Retinal pigment epithelial cell (primary cell): ENCODE results near the gene SH3RF3.

Source experiments
- DNase-seq: peaks from one replicate; pipeline ENCODE4 v3.0.0-alpha.2; 2010; ENCODE audit warnings: low read depth
- H3K4me3 ChIP-seq: 2 replicates; pipeline ENCODE4 v1.5.1; 2011; ENCODE audit warnings: mild to moderate bottlenecking, low read length, control low read depth, moderate library complexity
- TF ChIP-seq, protein P1 (sequence below): conservative IDR thresholded peaks from 2 replicates; pipeline ENCODE4 v1.5.1; 2011; ENCODE audit warnings: low read depth, low read length, control low read depth, inconsistent platforms

The SH3RF3 gene

DNA sequence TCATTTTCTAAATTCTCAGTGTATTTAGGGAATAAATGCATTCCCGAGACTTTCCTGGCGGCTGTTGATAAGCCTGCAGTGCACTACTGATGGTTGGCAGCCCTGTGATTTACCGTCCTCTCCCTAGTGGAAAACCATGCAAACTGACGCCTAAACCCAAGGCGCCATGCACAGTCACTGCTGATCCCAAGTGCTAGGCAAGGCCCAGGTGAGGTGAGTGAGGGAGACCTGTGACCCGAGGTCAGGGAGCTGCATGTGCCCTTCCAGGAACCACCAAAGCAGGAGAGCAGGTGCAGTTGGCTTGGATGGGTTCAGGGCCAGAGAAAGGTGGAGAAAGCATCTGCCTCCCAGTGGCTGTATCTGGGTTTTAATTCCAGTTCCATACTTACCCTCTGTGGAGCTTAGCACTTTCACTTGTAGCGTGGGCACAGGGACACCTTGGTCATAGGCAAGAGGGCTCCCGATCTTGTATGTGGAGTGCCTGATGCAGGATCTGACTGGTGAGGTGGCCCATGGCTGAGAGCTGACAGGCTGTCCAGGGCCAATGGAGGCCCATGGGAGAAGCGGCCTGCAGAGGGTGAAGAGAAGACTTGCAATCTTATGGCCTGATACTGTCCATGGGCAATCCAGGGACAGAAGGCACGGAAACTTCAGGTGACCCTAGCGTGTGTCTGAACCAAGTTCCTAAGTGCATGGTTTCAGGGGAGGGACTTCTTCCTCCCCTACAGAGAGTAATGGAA, 131.3 kb downstream of the SH3RF3 start:
- TF ChIP-seq, protein P1, sequence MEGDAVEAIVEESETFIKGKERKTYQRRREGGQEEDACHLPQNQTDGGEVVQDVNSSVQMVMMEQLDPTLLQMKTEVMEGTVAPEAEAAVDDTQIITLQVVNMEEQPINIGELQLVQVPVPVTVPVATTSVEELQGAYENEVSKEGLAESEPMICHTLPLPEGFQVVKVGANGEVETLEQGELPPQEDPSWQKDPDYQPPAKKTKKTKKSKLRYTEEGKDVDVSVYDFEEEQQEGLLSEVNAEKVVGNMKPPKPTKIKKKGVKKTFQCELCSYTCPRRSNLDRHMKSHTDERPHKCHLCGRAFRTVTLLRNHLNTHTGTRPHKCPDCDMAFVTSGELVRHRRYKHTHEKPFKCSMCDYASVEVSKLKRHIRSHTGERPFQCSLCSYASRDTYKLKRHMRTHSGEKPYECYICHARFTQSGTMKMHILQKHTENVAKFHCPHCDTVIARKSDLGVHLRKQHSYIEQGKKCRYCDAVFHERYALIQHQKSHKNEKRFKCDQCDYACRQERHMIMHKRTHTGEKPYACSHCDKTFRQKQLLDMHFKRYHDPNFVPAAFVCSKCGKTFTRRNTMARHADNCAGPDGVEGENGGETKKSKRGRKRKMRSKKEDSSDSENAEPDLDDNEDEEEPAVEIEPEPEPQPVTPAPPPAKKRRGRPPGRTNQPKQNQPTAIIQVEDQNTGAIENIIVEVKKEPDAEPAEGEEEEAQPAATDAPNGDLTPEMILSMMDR, result no peak
- no peak overlapping the region for H3K4me3 ChIP-seq
- DNase-seq, result no peak

DNA sequence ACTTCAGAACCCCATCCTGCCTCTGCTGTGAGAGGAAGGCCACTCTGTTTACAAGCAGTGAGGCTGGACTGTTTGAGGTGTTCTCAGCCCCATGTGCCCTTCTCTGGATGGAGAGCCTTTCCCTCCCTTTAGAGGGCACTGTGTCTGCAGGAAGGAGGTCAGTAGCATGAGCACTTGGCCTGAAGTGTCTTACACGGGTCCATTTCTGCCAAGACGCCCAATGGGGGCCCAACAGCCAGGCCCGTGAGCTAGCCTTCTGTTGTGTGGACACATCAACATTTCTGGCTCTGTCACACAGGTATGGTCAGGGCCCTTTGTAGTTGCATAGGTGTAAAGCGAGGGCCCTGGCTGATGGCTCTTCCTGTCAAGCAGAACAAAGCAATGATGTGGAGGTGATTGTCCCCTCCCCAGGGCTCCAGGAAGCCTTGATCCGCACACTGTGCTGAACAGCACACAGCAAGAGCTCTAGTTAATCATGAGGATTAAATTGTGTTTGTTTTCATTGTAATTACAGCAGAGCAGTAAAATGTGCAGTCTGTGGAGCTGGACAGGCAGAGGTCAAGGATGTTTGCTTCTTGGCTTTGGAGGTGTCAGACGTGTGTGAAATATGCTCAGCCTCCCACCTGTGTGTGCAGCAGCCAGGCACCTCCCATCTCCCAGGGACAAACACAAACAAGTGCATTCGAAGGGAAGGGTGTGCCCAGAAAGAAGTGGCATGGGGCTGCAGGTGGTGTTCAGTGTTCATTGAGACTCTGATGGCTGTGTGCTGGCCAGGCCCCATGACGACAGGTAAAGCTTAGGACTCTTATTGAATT, 132.1 kb downstream of the SH3RF3 start:
- DNase-seq, result no peak
- TF ChIP-seq, protein P1, result peak; percentile 39
- no peak overlapping the region for H3K4me3 ChIP-seq

DNA sequence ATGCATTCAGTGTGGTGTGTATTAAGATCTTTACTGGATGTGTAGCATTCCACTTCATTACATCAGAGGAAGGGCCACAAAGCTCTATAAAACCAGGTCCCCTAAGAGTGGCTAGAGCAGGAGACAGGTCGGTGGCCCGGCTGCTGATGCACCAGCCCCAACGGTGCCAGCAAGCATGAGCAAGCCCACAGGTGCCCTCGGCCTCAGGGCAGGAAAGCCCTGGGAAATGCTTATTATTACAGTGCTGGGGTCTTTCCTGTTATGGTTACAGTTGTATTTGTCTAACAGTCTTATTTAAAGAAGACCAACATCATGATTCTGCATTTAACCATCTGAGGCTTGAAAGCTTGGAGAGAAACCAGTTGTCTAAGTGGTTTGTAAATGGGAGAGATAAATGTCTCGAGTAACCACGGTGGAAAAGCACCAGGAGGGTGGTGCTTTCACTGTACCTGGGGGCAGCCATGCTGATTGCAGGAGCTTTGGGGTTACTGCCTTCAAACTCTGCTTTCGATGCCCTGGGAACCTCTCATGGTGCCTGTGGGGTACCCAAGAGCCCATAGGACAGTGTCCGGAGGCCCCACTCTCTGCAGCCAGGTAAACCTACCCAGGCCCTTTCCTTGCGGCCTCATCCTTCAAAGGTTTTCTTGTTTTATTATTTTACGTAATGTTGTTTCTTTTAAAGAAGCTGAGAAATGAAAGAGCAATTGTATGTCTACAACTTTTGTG, 133.1 kb downstream of the SH3RF3 start:
- no peak overlapping the region for H3K4me3 ChIP-seq
- no peak for DNase-seq
- TF ChIP-seq, protein P1, result no peak

DNA sequence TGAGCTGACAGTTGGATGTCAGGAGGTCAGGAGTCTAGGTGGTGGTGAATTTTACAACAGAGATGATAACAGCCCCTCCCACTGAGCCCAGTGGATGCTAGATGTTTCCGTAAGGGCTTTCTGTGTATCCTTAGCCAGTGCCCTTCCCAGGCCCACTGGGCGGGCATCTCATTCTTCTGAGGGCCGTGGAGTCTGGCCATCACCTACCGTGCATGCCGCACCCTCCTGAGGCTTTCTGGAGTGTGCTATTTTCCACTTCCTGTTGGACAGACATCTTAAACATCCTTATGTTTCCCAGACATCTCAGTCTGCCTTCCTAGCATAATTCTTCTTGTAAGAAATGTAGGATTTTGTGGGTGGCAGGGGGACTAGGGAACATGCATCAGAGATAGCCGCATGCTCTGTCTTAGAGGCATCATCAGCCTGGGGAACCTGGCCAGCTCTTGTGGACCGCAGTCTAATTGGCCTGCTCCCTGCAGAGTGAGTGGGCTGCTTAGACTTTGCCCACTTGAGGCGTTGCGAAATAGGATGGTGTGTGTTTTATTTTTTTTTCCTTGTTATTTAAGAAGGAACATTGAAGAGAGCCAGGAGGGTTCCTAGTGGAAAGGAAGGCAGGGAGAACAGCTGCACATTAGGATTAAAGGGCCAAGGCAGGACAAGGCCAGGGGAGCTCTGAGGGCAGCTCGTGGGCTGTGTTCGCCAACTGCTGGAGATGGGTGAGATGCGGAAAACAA, 135.8 kb downstream of the SH3RF3 start:
- no peak for DNase-seq

DNA sequence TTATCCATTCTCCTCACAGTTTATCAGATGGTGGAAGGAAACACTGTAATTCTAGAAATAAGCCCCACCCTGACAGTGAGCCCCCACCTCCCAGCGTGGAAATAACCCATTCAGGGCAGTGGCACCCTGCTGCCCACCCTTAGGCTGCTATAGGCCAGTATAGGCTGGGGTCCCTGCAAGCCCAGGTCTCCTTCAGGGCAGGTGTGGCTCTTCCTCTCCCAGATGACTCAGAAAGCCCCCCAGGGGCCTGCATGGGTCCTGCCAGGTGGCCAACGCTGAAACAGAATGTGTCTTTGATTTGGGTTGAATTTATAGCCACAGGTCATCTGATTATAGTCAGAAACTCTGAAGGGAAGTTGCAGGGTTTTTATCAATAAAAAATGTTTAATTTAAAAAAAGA, 136.4 kb downstream of the SH3RF3 start:
- no peak for DNase-seq
- no peak overlapping the region for H3K4me3 ChIP-seq
- TF ChIP-seq, protein P1, result no peak

More for the DNA sequence above, 135.8 kb downstream of the SH3RF3 start:
- no peak overlapping the region for H3K4me3 ChIP-seq
- TF ChIP-seq, protein P1, result no peak

DNA sequence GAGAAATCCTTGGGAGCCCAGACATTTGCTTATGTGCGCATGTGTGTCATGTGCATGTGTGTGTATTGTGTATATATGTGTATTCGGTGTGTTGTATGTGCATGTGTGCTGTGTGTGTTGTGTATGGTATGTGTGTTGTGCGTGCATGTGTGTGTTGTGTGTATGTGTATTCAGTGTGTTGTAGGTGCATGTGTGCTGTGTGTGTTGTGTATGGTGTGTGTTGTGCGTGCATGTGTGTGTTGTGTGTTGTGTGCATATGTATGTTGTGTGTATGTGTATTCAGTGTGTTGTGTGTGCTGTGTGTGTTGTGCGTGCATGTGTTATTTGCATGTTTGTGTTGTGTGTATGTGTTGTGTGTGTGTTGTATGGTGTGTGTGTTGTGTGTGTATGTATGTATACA, 136.9 kb downstream of the SH3RF3 start:
- no peak for DNase-seq
- TF ChIP-seq, protein P1, result no peak
- H3K4me3 ChIP-seq, result no peak overlapping the region
